Hematopoietic multipotent progenitor cell treated with erythropoietin and hydrocortisone succinate and interleukin-3 and kit ligand, for 17 days (in vitro differentiated cells): Measurements from ENCODE around the gene KIF3A.

ENCODE experiments used
- DNase-seq: peaks from one replicate; pipeline ENCODE4 v3.0.0-alpha.2; 2015; ENCODE audit warnings: low spot score

The KIF3A gene

DNA sequence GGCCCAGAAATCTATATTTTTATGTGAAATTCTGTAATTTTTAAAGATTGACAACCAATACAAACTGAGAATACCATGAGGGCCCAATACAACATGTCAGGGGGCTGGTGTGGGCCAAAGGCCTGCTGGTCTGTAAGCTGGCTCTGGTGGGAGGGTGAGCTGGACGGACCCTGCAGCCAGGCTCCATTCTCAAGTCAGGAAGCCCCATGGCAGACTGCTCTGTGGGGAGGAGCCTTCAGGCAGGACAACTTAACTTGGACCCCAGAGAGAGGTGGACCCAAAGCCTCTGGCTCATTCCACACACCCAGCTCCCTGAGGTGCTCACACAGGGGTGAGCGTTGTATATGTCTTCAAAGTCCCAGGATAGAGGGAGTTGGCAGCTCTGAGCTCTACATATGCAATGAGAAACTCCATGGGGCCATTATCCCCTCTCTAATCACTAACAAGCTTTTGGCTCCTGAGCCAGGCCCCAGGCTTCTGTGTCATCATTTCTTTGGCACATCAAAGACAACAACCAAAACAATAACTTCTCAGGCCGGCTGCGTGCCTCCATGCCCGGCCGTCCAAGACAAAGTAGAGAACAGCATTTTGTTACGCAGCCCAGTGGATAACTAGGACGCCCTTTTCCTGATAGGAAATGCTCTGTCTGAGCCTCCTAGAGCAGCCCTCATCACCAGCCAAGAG, 33.3 kb upstream of the KIF3A start:
- no peak for DNase-seq

DNA sequence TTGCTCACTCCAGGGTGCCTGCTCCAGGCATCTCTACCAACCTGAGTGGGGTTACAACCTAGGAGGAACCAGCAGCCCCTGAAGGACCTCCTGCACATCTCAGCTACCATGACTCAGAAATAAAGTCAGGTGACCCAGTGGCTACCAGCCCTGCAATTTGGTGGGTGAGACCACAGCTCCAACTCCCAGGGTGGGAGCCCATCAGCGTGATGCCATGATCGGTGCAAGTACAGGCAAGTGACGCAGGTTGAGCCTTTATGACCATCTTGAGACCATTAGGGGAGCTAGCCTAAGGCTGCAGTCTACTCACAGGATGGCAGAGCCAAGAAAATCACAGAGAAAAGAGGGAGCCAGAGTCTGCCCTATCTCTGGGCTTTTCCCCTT, 31.1 kb upstream of the KIF3A start:
- DNase-seq = no peak

DNA sequence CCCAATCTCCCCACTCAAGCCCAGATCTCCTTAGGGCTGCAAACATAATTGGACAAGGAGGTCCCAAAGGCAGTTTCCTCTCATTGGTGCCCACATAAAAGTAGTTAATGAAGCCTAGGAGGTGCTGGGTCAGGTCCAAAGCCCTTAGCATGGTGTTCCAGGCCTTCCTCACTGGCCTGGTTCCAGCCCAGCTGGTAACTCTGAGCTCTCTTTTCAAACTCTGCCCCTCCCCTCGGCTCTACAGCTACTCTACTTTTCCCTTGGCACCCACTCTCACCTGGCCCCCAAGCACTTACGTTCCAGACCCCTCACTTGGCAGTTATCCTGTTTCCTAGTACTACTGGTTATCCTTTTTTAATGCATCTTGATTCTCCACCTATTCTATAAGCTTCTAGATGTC, 29.8 kb upstream of the KIF3A start:
- DNase-seq = no peak

DNA sequence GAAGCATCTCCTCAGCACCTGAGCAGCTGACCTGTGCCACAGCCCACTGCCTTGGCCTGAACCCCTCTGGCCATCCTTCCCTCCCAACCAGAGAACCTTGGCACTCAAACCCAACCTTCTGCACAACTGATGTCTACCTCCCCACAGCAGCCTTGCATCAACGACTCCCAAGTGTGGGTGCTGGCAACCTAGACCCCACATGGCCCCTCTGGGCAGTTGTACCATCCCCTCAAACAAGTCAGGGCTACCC, 29.4 kb upstream of the KIF3A start:
- no peak for DNase-seq

- no peak for DNase-seq
Observed at GRCh38 chr5:132766020-132766805, 28.9 kb upstream of the KIF3A start.

- no peak for DNase-seq
Observed at GRCh38 chr5:132765311-132766019, 28.1 kb upstream of the KIF3A start.

DNA sequence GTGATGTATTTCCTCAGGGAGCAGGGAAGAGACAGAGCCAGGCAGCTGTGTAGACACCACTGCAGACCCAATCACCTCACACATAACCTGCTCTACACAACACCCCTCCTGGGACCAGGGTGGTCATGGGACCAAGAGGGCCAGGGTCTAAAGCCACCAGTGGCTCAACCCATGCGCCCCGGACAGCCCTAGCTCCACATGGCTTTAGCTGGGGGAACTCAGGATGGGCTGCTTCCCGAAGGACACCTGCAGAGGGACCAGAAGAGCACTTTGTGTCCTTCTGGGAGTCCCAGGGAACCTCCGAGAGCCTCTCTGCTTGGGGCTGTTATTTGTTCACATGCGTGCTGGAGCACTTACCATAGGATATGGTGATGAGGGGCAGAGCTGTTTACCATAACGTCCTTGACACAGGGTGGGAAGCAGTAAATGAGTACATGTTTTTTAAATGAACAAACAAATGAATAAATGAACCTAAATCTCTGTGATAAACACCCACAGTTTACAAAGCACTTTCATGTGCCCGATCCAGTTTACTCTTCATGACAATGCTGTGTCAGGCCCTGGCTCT, 27.4 kb upstream of the KIF3A start:
- DNase-seq = no peak

DNA sequence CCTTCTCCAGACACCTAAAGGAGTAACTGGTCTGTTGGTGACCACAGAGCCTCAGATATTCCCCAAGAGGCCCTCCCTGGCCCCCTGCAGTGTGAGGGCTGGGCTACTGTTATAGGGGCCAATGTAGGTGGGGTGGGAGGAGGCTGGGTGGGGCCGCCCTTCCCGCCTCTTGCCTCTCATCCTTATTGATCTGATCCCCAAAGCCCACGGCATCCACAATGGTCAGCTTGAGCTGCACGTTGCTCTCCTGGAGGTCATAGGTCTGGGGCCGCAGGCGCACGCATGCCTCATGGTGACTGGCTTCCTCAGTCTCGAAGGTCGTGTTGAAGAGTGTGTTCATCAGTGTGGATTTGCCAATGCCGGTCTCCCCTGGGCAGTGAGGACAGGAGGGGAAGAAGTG, 26.7 kb upstream of the KIF3A start:
- DNase-seq = no peak

- no peak for DNase-seq
Observed at GRCh38 chr5:132763181-132764036, 26.1 kb upstream of the KIF3A start.

DNA sequence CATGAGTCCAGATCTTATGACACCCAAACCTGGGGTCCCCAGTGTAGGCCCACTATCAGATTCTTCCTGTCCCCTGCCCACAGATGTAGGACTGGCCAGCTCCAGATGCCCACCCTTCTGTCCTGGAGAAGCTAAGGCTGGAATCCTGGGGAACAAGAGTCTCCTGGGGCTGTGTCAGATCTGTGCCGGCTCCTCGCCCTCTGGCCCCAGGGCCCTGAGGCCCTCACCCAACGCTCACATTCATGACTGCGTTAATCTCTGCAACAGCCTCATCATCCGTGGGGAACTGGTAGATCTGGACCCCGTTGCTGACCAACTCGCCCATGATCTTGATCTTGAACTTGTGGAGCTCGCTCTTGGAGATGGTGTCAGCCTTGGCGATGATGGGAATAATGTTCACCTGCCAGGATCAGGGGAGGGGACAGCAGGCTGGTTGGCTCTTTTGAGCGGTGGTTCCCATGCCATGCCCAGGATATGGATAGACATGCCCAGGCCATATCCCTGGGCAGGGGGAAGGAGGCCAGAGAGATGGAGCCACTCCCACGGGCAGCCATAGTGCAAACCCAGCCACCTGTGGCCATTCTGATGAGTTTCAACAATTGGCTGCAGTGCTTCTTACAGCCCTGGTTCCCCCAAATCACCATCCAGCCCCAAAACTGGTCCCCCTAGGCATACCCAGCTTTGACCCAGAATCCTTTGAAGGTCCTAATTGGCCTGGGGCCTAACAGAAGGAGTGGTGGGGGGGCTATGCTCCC, 25.1 kb upstream of the KIF3A start:
- DNase-seq = no peak

GRCh38 chr5:132761321-132762240, 24.2 kb upstream of the KIF3A start:
- no peak for DNase-seq

DNA sequence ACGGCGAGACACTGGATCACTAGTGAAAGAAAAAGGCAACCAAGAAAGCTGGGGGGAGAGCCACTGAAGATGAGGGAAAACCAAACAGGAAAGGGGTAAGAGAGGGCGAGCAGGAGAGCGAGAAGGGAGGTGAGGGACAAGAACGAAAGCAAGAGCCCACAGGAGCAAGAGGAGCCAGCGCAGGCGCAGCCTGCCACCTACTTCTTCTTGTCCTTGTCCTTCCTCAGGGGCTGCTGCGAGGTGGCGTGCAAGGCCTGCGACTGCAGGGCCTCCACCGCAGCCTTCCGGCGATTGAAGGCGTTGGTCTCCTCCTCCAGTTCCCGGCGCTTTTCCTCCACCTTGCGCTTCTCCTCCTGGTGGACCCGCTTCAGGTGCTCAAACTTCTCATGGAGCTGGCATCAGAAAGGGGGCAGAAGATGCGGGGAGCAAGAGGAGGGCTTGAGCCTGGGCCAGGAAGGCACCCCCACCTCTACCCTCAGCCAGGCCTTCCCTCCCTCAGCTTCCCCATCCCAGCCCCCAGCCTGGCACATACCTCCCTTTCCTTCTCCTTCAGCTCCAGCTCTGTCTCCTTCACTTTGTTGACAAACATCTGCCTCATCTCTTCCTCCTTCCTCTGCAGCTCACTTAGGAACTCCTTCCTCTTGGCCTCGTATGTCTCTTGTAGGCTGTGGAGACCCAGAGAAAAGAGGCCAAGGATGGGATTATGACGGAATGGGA, 23.4 kb upstream of the KIF3A start:
- no peak for DNase-seq

GRCh38 chr5:132760049-132760420, 22.7 kb upstream of the KIF3A start:
- no peak for DNase-seq

DNA sequence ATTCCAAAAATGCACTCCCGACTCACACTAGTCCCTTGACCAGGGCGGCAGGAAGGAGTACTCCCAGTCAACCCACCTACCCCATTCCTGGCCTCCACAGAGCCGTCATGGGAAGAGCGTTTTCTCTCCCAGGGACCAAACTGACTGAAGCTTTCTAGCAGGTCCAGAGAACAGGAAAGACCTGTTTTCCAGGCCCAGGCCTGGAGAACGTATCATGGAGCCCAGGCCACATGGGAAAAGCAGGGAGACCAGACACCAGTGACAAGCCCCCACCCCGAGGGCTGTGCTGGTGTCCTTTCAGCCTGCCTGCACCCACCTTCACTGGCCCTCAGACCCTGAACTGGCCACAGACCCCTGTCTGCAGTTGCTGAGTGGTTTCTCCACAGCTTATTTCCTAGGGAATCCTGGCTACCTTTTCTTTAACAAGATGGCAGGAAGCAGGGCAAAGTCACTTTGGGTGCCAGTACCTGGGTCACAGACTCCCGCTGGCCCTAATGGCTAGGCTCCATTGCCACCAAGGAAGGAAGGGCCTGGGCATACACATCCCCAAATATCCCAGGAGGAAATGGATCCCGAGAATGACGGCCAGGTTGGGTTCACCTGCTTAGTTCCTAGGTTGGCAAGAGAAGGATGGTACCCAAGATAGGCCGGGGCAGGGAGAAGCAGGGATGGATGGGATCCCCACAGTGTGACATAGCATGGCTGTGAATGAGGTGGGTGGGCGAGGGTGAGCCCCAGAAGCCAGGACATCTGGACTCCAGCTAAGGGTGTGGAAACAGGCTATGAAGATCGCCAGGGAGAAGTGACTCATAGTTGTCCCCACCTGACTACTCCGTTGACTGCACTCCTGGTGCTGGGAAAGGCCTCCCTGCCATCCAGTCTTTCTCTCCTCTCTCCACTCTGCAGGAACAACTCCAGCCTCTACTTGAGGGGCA, 22.0 kb upstream of the KIF3A start:
- DNase-seq = no peak

DNA sequence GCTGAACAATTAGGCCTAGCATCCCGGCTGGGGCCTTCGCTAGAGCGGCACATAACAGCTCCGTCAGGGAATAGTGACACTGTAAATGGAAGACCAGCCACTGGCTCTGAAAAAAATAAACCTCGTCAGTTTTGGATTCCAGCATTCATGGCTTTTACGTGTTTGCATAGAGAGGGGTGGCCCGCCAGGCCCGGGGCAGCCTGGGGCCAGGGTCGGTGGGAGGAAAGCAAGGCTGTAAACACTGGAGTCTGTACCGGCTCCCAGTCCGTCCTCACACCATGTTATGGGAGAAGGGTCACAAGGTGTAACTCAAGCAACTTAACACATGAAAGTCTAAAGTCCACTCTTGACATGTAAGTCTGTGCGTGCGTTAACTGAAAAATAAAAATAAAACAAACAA, 21.1 kb upstream of the KIF3A start:
- no peak for DNase-seq

GRCh38 chr5:132756542-132756941, 19.2 kb upstream of the KIF3A start:
- DNase-seq = no peak

GRCh38 chr5:132754947-132755346, 17.6 kb upstream of the KIF3A start:
- no peak for DNase-seq

GRCh38 chr5:132754111-132754510, 16.8 kb upstream of the KIF3A start:
- DNase-seq = no peak
